Uterus (tissue), 2 donors: ENCODE measurements around the gene NDUFS2.

ENCODE experiments used
- POLR2A ChIP-seq, 2 donors: fragments of 450-650 bp; IDR thresholded peaks; one replicate each; pipeline ENCODE4 v1.6.1; 2016; ENCODE audit warnings: antibody characterized with exemption in 2 of 2, mild to moderate bottlenecking in 1 of 2, moderate library complexity in 1 of 2
- TF ChIP-seq, protein P1 (sequence below), 4 experiments: fragments of 200-600 bp in 2 of 4; fragments of 450-650 bp in 2 of 4; sonication (generic) in 2 of 4; IDR thresholded peaks; one replicate each; pipeline ENCODE4 v1.5.1; 2016 to 2019; ENCODE audit warnings: antibody characterized with exemption in 4 of 4, mild to moderate bottlenecking in 2 of 4, moderate library complexity in 1 of 4

DNA sequence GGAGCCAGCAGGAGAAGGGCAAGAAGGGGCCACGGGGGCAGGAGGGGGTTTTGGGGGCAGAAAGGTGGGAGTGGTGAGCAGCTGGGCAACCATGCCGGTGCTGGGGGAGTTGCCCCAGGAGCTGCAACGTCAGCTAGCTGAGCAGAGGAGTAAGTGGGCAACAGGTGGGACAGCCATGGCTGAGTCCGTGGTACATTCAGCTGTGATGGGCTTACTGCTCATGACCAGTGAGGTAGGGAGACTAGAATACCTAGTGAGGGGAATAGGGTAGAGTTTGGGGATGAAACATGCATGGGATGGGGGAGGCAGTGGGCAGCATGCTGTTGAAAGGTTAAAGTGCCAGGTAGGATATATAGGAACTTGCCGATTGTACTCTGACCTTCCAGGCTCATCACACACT, 40.5 kb upstream of the NDUFS2 start:
- TF ChIP-seq, protein P1, sequence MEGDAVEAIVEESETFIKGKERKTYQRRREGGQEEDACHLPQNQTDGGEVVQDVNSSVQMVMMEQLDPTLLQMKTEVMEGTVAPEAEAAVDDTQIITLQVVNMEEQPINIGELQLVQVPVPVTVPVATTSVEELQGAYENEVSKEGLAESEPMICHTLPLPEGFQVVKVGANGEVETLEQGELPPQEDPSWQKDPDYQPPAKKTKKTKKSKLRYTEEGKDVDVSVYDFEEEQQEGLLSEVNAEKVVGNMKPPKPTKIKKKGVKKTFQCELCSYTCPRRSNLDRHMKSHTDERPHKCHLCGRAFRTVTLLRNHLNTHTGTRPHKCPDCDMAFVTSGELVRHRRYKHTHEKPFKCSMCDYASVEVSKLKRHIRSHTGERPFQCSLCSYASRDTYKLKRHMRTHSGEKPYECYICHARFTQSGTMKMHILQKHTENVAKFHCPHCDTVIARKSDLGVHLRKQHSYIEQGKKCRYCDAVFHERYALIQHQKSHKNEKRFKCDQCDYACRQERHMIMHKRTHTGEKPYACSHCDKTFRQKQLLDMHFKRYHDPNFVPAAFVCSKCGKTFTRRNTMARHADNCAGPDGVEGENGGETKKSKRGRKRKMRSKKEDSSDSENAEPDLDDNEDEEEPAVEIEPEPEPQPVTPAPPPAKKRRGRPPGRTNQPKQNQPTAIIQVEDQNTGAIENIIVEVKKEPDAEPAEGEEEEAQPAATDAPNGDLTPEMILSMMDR (IDR thresholded peaks at IDR 0.05): no peak
- no peak for TF ChIP-seq POLR2A (IDR thresholded peaks at IDR 0.05)
